Activated CD4-positive, CD25-positive, alpha-beta regulatory T cell treated with anti-CD3 and anti-CD28 coated beads, Interleukin-2, amount 50 U/mL, for 72 hours (primary cell): ENCODE data around the gene CATSPER4.

Experiments
- DNase-seq: peaks from one replicate; pipeline ENCODE4 v3.0.0; 2021

CATSPER4 gene

GRCh38 chr1:26190373-26190987 lies at the start of gene CATSPER4:
Gene CATSPER4, plus strand, starts transcription at chr1:26190602. Its CDS starts 26 bp downstream, at chr1:26190628.
- no peak for DNase-seq

- no peak for DNase-seq
These were observed 48.2 kb upstream of the CATSPER4 start for GRCh38 chr1:26142159-26142558.

GRCh38 chr1:26145041-26145959 lies 45.1 kb upstream of the CATSPER4 start:
- peak; percentile 70 for DNase-seq

GRCh38 chr1:26145960-26146294 lies 44.5 kb upstream of the CATSPER4 start:
- no peak for DNase-seq

GRCh38 chr1:26148887-26149286 lies 41.5 kb upstream of the CATSPER4 start:
- no peak for DNase-seq

- DNase-seq = no peak
These were observed 36.4 kb upstream of the CATSPER4 start for GRCh38 chr1:26153966-26154532.

- DNase-seq = no peak
These were observed 35.7 kb upstream of the CATSPER4 start for GRCh38 chr1:26154750-26155149.

GRCh38 chr1:26155370-26156284 lies 34.8 kb upstream of the CATSPER4 start:
- no peak for DNase-seq

GRCh38 chr1:26156285-26157038 lies 33.9 kb upstream of the CATSPER4 start:
- DNase-seq = no peak

GRCh38 chr1:26158271-26158907 lies 32.0 kb upstream of the CATSPER4 start:
- DNase-seq = no peak

- DNase-seq = no peak
These were observed 31.3 kb upstream of the CATSPER4 start, which contains the start of gene FAM110D for GRCh38 chr1:26158908-26159742. Gene FAM110D, plus strand, starts transcription at chr1:26159079. Its CDS starts 2,213 bp downstream, at chr1:26161292.

- no peak for DNase-seq
These were observed 30.7 kb upstream of the CATSPER4 start for GRCh38 chr1:26159743-26160039.

- DNase-seq = no peak
These were observed 29.6 kb upstream of the CATSPER4 start for GRCh38 chr1:26160527-26161414.

- peak; percentile 46 for DNase-seq
These were observed 28.8 kb upstream of the CATSPER4 start for GRCh38 chr1:26161415-26162219.

GRCh38 chr1:26162220-26162709 lies 28.1 kb upstream of the CATSPER4 start:
- no peak for DNase-seq

- DNase-seq = no peak
These were observed 26.7 kb upstream of the CATSPER4 start for GRCh38 chr1:26163684-26164035.

- peak; percentile 69 for DNase-seq
These were observed 26.2 kb upstream of the CATSPER4 start for GRCh38 chr1:26164036-26164860.
